GM12878 (cell line): Measurements from ENCODE around the gene TBKBP1. TPM values are rescaled to one million over a fixed set of nuclear protein-coding genes. Genes with fewer than 3 reads are reported as not detected.

Source experiments
- ATAC-seq: fragments of 200-7000 bp; cut with Tn5 transposase; 3 replicates; pipeline ENCODE4 v1.9.1; 2020; ENCODE audit warnings: mild to moderate bottlenecking, moderate library complexity
- BruUV-seq: library from RNA; stranded (reverse); fragments of 400-500 nt; replicated peaks from 2 replicates; lab custom pipeline; 2021; lab: Mats Ljungman, UMichigan
- CTCF ChIA-PET: fragments of 300-600 bp; sonication (Branson Sonifier 250); formaldehyde crosslinking; extraction: SDS; loops from one replicate; lab custom pipeline; 2021; ENCODE audit warnings: inconsistent platforms; lab: Yijun Ruan, JAX
- POLR2A ChIA-PET: fragments of 350-600 bp; formaldehyde crosslinking; extraction: SDS; loops from one replicate; lab custom pipeline; 2021; ENCODE audit warnings: inconsistent platforms; lab: Charles Lee
- RAD21 ChIA-PET: fragments of 300-600 bp; sonication (Branson Sonifier 250); formaldehyde crosslinking; loops from one replicate; lab custom pipeline; 2023; ENCODE audit warnings: antibody characterized with exemption; ENCODE audit not compliant: unreplicated experiment; lab: Charles Lee
- SMC1A ChIA-PET: fragments of 300-600 bp; sonication (Branson Sonifier 250); formaldehyde crosslinking; loops from one replicate; lab custom pipeline; 2023; ENCODE audit not compliant: unreplicated experiment, uncharacterized antibody; lab: Charles Lee
- DNase-seq: peaks from one replicate; pipeline ENCODE4 v3.0.0-alpha.2; 2011; ENCODE audit warnings: low read depth, low spot score
- FAIRE-seq: peaks from 3 replicates; lab custom pipeline; 2011; peaks lifted over from hg19 to GRCh38; lab: Jason Lieb, UNC
- H2AFZ ChIP-seq: 2 replicates; pipeline ENCODE4 v1.6.0; 2011; ENCODE audit warnings: low read depth, low read length, control low read depth; ENCODE audit not compliant: control insufficient read depth
- H3K27ac ChIP-seq: 2 replicates; pipeline ENCODE4 v1.5.1; 2011; ENCODE audit warnings: control low read depth; ENCODE audit not compliant: control insufficient read depth, insufficient read depth
- H3K27me3 ChIP-seq, 2 experiments: replicated peaks in 1 of 2; 2 replicates each; pipeline versions ENCODE4 v1.6.0 to v1.6.1; 2011; ENCODE audit warnings: low read length in 1 of 2; ENCODE audit not compliant: control insufficient read depth in 2 of 2, insufficient read depth in 2 of 2
- H3K36me3 ChIP-seq, 2 experiments: 2 replicates each; pipeline ENCODE4 v1.5.1; 2011; ENCODE audit warnings: low read length in 1 of 2; ENCODE audit not compliant: control insufficient read depth in 2 of 2, insufficient read depth in 2 of 2
- H3K4me1 ChIP-seq: 2 replicates; pipeline ENCODE4 v1.6.1; 2011; ENCODE audit warnings: mild to moderate bottlenecking, low read length, moderate library complexity, mixed read lengths; ENCODE audit not compliant: control insufficient read depth, insufficient read depth
- H3K4me2 ChIP-seq: 2 replicates; pipeline ENCODE4 v1.6.0; 2011; ENCODE audit warnings: control low read depth; ENCODE audit not compliant: control insufficient read depth, insufficient read depth
- H3K4me3 ChIP-seq: fragments of 200-600 bp; sonication (generic); 2 replicates; pipeline ENCODE4 v1.5.1; 2016
- H3K79me2 ChIP-seq: 2 replicates; pipeline ENCODE4 v1.6.0; 2011; ENCODE audit warnings: low read length; ENCODE audit not compliant: control insufficient read depth, insufficient read depth
- H3K9ac ChIP-seq: 2 replicates; pipeline ENCODE4 v1.8.0; 2011; ENCODE audit warnings: low read length, control low read depth, mixed read lengths; ENCODE audit not compliant: control insufficient read depth, insufficient read depth
- H3K9me3 ChIP-seq: replicated peaks from 3 replicates; pipeline ENCODE4 v1.5.1; 2011; ENCODE audit warnings: mild to moderate bottlenecking, low read length; ENCODE audit not compliant: control insufficient read depth, insufficient read depth
- H4K20me1 ChIP-seq: 2 replicates; pipeline ENCODE4 v1.6.0; 2011; ENCODE audit not compliant: control insufficient read depth, insufficient read depth
- E4F1 ChIP-seq: fragments of 450-650 bp; IDR thresholded peaks from 2 replicates; pipeline ENCODE4 v1.6.1; 2018; ENCODE audit warnings: borderline replicate concordance, mild to moderate bottlenecking; ENCODE audit not compliant: partially characterized antibody
- FOS ChIP-seq: IDR thresholded peaks from 3 replicates; pipeline ENCODE4 v1.6.1; 2011; ENCODE audit warnings: borderline replicate concordance; ENCODE audit not compliant: insufficient read length; ENCODE audit errors: extremely low read depth
- HCFC1 ChIP-seq: fragments of 150-350 bp; IDR thresholded peaks from 2 replicates; pipeline ENCODE4 v1.6.1; 2014; ENCODE audit warnings: low read length
- KAT2A ChIP-seq: conservative IDR thresholded peaks from 2 replicates; pipeline ENCODE4 v1.6.1; 2011; ENCODE audit warnings: low read depth, low read length; ENCODE audit not compliant: control insufficient read depth
- MLLT1 ChIP-seq: fragments of 450-650 bp; IDR thresholded peaks from 2 replicates; pipeline ENCODE4 v1.6.1; 2016; ENCODE audit warnings: mild to moderate bottlenecking
- MYB ChIP-seq: fragments of 150-350 bp; IDR thresholded peaks from 2 replicates; pipeline ENCODE4 v1.6.1; 2014; ENCODE audit warnings: mild to moderate bottlenecking, low read depth, low read length, borderline replicate concordance
- NFXL1 ChIP-seq: fragments of 450-650 bp; IDR thresholded peaks from 2 replicates; pipeline ENCODE4 v1.6.1; 2017; ENCODE audit warnings: antibody characterized with exemption, mild to moderate bottlenecking, borderline replicate concordance
- NFYA ChIP-seq: IDR thresholded peaks from 2 replicates; pipeline ENCODE4 v1.6.1; 2011; ENCODE audit warnings: low read depth, mild to moderate bottlenecking, low read length, improper control_type of control experiment, borderline replicate concordance
- NR2F1 ChIP-seq: fragments of 450-650 bp; conservative IDR thresholded peaks from 2 replicates; pipeline ENCODE4 v1.6.1; 2017; ENCODE audit warnings: mild to moderate bottlenecking
- RB1 ChIP-seq: fragments of 450-650 bp; formaldehyde crosslinking; IDR thresholded peaks from 2 replicates; pipeline ENCODE4 v1.6.1; 2017; ENCODE audit warnings: mild to moderate bottlenecking, borderline replicate concordance
- RCOR1 ChIP-seq: conservative IDR thresholded peaks from 2 replicates; pipeline ENCODE4 v1.6.1; 2012; ENCODE audit warnings: low read depth, low read length, improper control_type of control experiment
- SIX5 ChIP-seq: IDR thresholded peaks from 2 replicates; pipeline ENCODE4 v1.6.1; 2011; ENCODE audit warnings: mild to moderate bottlenecking, low read depth, low read length, moderate library complexity; ENCODE audit not compliant: severe bottlenecking
- TCF3 ChIP-seq: IDR thresholded peaks from 2 replicates; pipeline ENCODE4 v1.6.1; 2012; ENCODE audit warnings: low read depth, mild to moderate bottlenecking, low read length, borderline replicate concordance; ENCODE audit not compliant: insufficient read depth
- USF1 ChIP-seq: IDR thresholded peaks from 2 replicates; pipeline ENCODE4 v1.6.1; 2011; ENCODE audit warnings: borderline replicate concordance, low read depth, mild to moderate bottlenecking, moderate library complexity, mixed read lengths, low read length; ENCODE audit not compliant: insufficient read depth; ENCODE audit errors: extremely low read length
- USF2 ChIP-seq: IDR thresholded peaks from 2 replicates; pipeline ENCODE4 v1.6.1; 2011; ENCODE audit warnings: low read depth, low read length, improper control_type of control experiment, borderline replicate concordance
- ZBED1 ChIP-seq: IDR thresholded peaks from 2 replicates; pipeline ENCODE4 v1.6.1; 2016; ENCODE audit warnings: borderline replicate concordance
- WGBS: methylation state at CpG from one replicate; pipeline ENCODE4 v1.1.6; 2016; ENCODE audit warnings: low lambda C conversion rate; ENCODE audit not compliant: insufficient replicate concordance, insufficient coverage; ENCODE audit errors: missing lambda C conversion rate; 5-methylcytosine and 5-hydroxymethylcytosine counted together
- in situ Hi-C: fragments of 300-500 bp; cut with MboI; formaldehyde crosslinking; loops from 9 replicates; pipeline ENCODE4 v1.14.3; 2018; ENCODE audit warnings: mixed read lengths
- intact Hi-C: fragments of 100-400 bp; cut with micrococcal nuclease; formaldehyde crosslinking; loops from one replicate; pipeline ENCODE4 v1.14.2; 2022; ENCODE audit not compliant: unreplicated experiment
- polyA plus RNA-seq, 11 experiments: library from polyadenylated mRNA; depleted of rRNA in 4 of 11; unstranded in 6 of 11; stranded (reverse) in 5 of 11; fragments of >200 nt; fragmentation: Nextera tagmentation in 4 of 11; fragmentation: Illumina TruSeq in 1 of 11; extraction: Ambion mirVana in 4 of 11; extraction: Trizol in 1 of 11; gene quantifications; 1 replicate in 1 of 11; 2 replicates in 10 of 11; pipeline versions ENCODE4 v1.2.1 to v1.2.3, GENCODE V29; 2011 to 2016; ENCODE audit warnings: inconsistent platforms in 2 of 11, missing spikeins in 2 of 11, low read depth in 1 of 11
- total RNA-seq, 4 experiments: library from RNA; depleted of rRNA in 3 of 4; stranded (reverse); fragments of >200 nt in 3 of 4; fragmentation: Illumina TruSeq in 1 of 4; extraction: Trizol in 1 of 4; gene quantifications; 2 replicates each; pipeline versions ENCODE4 v1.2.1 to v1.2.3, GENCODE V29; 2013 to 2021

The TBKBP1 gene
- total and polyA plus RNA-seq, 10 of the 15 experiments (the other 5 are each of a cell fraction or from before 2014, with no cell fraction given), result 0.11 to 2.7 (median 0.74) TPM; not detected in 3

GRCh38 chr17:47708312-47708863, 14.4 kb downstream of the TBKBP1 start:
- ATAC-seq (no peak), FAIRE-seq (no peak), DNase-seq (no peak)
- Histone ChIP-seq H2AFZ (no peak overlapping the region), H3K4me3 (no peak overlapping the region), H3K79me2 (no peaks in the 10 kb centered on the region), H3K27ac (no peak overlapping the region)
- SMC1A ChIA-PET, result interaction anchor here (1.1 to 2.4 kb wide), 2 partner anchors 10 to 28 kb away, joined by 4 to 9 read pairs; no protein-coding TSS in a partner anchor
- no TSS peak for BruUV-seq
- TF ChIP-seq KAT2A (no peak), E4F1 (no peak), NFYA (no peak), SIX5 (no peak), MYB (no peak), NR2F1 (no peak), ZBED1 (no peak), TCF3 (no peak), NFXL1 (no peak), USF2 (no peak), FOS (no peak), RB1 (no peak), USF1 (no peak), RCOR1 (no peak), HCFC1 (no peak), MLLT1 (no peak)
- TF ChIP-seq, all 136 proteins: peak for 0
- in situ Hi-C loops (no loop called here), intact Hi-C loops (no loop called here)
- Histone ChIP-seq H3K4me1 (peaks cover 36% of the 10 kb centered on the region), H3K9ac (no peak overlapping the region), H3K9me3 (no peaks in the 10 kb centered on the region), H4K20me1 (no peaks in the 10 kb centered on the region), H3K27me3 (no peaks in the 10 kb centered on the region; a peak in 1 of 4 replicates), H3K36me3 (no peaks in the 10 kb centered on the region), H3K4me2 (no peak overlapping the region)
- ChIA-PET RAD21 (interaction anchor here (1.0 to 2.3 kb wide), 5 partner anchors 8 to 23 kb away, joined by 3 to 6 read pairs (median 5); no protein-coding TSS in a partner anchor), CTCF (interaction anchor here (0.5 to 2.7 kb wide), 4 partner anchors 9 to 345 kb away, joined by 3 to 14 read pairs (median 5); no protein-coding TSS in a partner anchor), POLR2A (interaction anchor here (0.6 to 1.8 kb wide), 3 partner anchors 9 to 28 kb away, joined by 3 to 7 read pairs (median 3); no protein-coding TSS in a partner anchor)
- 88% methylated on average over 11 of the region's 31 CpGs for WGBS
